OCI-LY1 (cell line): Measurements from ENCODE around the gene MAGI1.
"Not testable (repeated sequence)": the region's sequence is repeated elsewhere in the genome, so short reads cannot be mapped to it uniquely, and the experiment has no call there.

Experiments used
- CTCF ChIP-seq: fragments of 200-600 bp; sonication (generic), shearing (Covaris generic); IDR thresholded peaks from 2 replicates; pipeline ENCODE4 v1.5.1; 2017; ENCODE audit warnings: mild to moderate bottlenecking, antibody characterized with exemption, low read length, moderate library complexity, mixed read lengths
- EZH2 ChIP-seq: fragments of 200-600 bp; sonication (generic), shearing (Covaris generic); IDR thresholded peaks from 2 replicates; pipeline ENCODE4 v1.8.0; 2017; ENCODE audit warnings: borderline replicate concordance, mixed run types, mild to moderate bottlenecking, antibody characterized with exemption, low read length, moderate library complexity, mixed read lengths

GRCh38 chr3:66027099-66027498 is 11.6 kb downstream of the MAGI1 start:
- not testable (repeated sequence) for TF ChIP-seq CTCF, EZH2
